Mucosa of descending colon (tissue), 3 donors: ENCODE data around the gene TMED8. TPM values are rescaled to one million over a fixed set of nuclear protein-coding genes. Genes with fewer than 3 reads are reported as not detected.

Experiments used
- ATAC-seq: fragments of 200-7000 bp; cut with Tn5 transposase; one replicate; pipeline ENCODE4 v1.9.1; 2020; ENCODE audit warnings: mild to moderate bottlenecking, moderate library complexity
- DNase-seq, 3 donors: peaks; one replicate each; pipeline ENCODE4 v3.0.0-alpha.2; 2020
- H3K36me3 ChIP-seq: fragments of 200-600 bp; one replicate; pipeline ENCODE4 v1.8.0; 2021; ENCODE audit warnings: low read depth, mild to moderate bottlenecking
- H3K4me1 ChIP-seq: fragments of 200-600 bp; one replicate; pipeline ENCODE4 v1.8.0; 2021; ENCODE audit warnings: low read depth, mild to moderate bottlenecking
- H3K4me3 ChIP-seq: fragments of 200-600 bp; one replicate; pipeline ENCODE4 v1.8.0; 2021; ENCODE audit warnings: mild to moderate bottlenecking
- H3K9me3 ChIP-seq: fragments of 200-600 bp; one replicate; pipeline ENCODE4 v1.8.0; 2021; ENCODE audit warnings: mild to moderate bottlenecking
- CTCF ChIP-seq: fragments of 200-600 bp; IDR thresholded peaks from one replicate; pipeline ENCODE4 v1.8.0; 2022; ENCODE audit warnings: antibody characterized with exemption, mild to moderate bottlenecking
- intact Hi-C, 2 donors: fragments of 100-400 bp; cut with DNase I in 1 of 2; cut with micrococcal nuclease in 1 of 2; formaldehyde crosslinking; loops; one replicate each; pipeline versions ENCODE4 v1.11.0 to v1.11.1; 2022; cut with DNase I, micrococcal nuclease
- total RNA-seq, 3 donors: library from RNA; stranded (reverse); fragmentation: NEBNext Ultra II Directional in 2 of 3; extraction: Animal tissue kit (Norgen Biotek cat#: 25700) in 2 of 3; gene quantifications; one replicate each; pipeline versions ENCODE4 v1.2.1 to v1.2.4, GENCODE V29; 2021 to 2023
- donor health status: DM: no; HTN: no; CAD: no; lungs with moderate emphysema.
- donor health status: DM: no; HTN: no; CAD: no.
- donor health status: DM: no; HTN: yes; CAD: no.

TMED8 gene
- total RNA-seq, 3 donors from 2014 or later, result 6.5 to 15.6 (median 7.7) TPM

GRCh38 chr14:77316872-77317301 lies 60.0 kb downstream of the TMED8 start:
- Histone ChIP-seq H3K4me1 (peaks cover 31% of the 10 kb centered on the region), H3K36me3 (no peaks in the 10 kb centered on the region), H3K9me3 (no peaks in the 10 kb centered on the region), H3K4me3 (no peak overlapping the region)
- DNase-seq, result peak in 1 of 3 donors; percentile 41
- no peak for TF ChIP-seq CTCF
- no peak for ATAC-seq
- intact Hi-C loops, result loop anchor here (10.0 kb wide), 1 partner anchor 162 kb away; no protein-coding TSS in a partner anchor

- no peak for DNase-seq
- intact Hi-C loops, result loop anchor here (10.0 kb wide), 1 partner anchor 161 kb away; no protein-coding TSS in a partner anchor
- no peak for ATAC-seq
- no peaks in the 10 kb centered on the region for H3K9me3 ChIP-seq
- H3K4me3 ChIP-seq, result no peak overlapping the region
- no peak for TF ChIP-seq CTCF
- H3K4me1 ChIP-seq, result peaks cover 31% of the 10 kb centered on the region
- no peaks in the 10 kb centered on the region for H3K36me3 ChIP-seq
Measured at GRCh38 chr14:77316195-77316505, 60.7 kb downstream of the TMED8 start.

- H3K9me3 ChIP-seq, result no peaks in the 10 kb centered on the region
- no peak overlapping the region for H3K4me3 ChIP-seq
- peaks cover 27% of the 10 kb centered on the region for H3K4me1 ChIP-seq
- DNase-seq, result no peak
- no peak for ATAC-seq
- no peak for TF ChIP-seq CTCF
- intact Hi-C loops, result loop anchor here (10.0 kb wide), 1 partner anchor 160 kb away; no protein-coding TSS in a partner anchor
- no peaks in the 10 kb centered on the region for H3K36me3 ChIP-seq
Measured at GRCh38 chr14:77314539-77315457, 62.1 kb downstream of the TMED8 start.

DNA sequence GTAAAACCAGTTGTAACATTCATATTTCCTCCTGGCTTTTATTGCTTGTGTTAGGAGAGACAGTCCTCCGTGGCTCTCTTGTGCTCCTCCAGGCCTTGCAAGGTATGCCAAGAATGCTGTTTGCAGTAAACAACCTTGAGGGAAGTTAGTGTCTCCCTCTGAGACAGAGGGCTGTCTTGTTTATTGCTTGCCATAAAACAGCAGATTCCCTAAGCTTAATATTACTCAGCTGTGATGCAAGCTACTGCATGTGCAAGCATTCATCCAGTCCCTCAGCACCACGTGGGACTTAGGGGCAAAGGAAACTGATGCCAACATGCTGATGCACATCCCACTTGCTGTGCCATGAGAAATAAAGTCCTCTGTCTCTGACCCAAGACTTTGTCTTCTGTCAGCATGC lies 62.9 kb downstream of the TMED8 start:
- intact Hi-C loops, result loop anchor here (10.0 kb wide), 1 partner anchor 159 kb away; no protein-coding TSS in a partner anchor
- H3K4me1 ChIP-seq, result peaks cover 21% of the 10 kb centered on the region
- no peak for DNase-seq
- TF ChIP-seq CTCF, result no peak
- H3K4me3 ChIP-seq, result no peak overlapping the region
- ATAC-seq, result peak; percentile 81
- no peaks in the 10 kb centered on the region for H3K9me3 ChIP-seq
- no peaks in the 10 kb centered on the region for H3K36me3 ChIP-seq

- Histone ChIP-seq H3K9me3 (no peaks in the 10 kb centered on the region), H3K36me3 (no peaks in the 10 kb centered on the region), H3K4me3 (no peak overlapping the region), H3K4me1 (peaks cover 21% of the 10 kb centered on the region)
- no peak for TF ChIP-seq CTCF
- no peak for DNase-seq
- intact Hi-C loops, result loop anchor here (10.0 kb wide), 1 partner anchor 159 kb away; no protein-coding TSS in a partner anchor
- no peak for ATAC-seq
Measured at GRCh38 chr14:77313371-77313770, 63.5 kb downstream of the TMED8 start.
